Heart right ventricle (tissue), 16 donors: ENCODE results near the gene TMEM92. TPM values are rescaled to one million over a fixed set of nuclear protein-coding genes. Genes with fewer than 3 reads are reported as not detected.
"Not testable (repeated sequence)": the region's sequence is repeated elsewhere in the genome, so short reads cannot be mapped to it uniquely, and the experiment has no call there.

Experiments used
- ATAC-seq, 8 donors: fragments of 200-7000 bp; cut with Tn5 transposase; one replicate each; pipeline ENCODE4 v1.9.1; 2020; ENCODE audit warnings: mild to moderate bottlenecking in 8 of 8, moderate library complexity in 8 of 8, moderate number of reproducible peaks in 1 of 8
- DNase-seq, 2 donors: peaks; one replicate each; pipeline ENCODE4 v3.0.0-alpha.2; 2020
- H3K27ac ChIP-seq, 10 donors: fragments of 200-600 bp; sonication (generic) in 2 of 10; one replicate each; pipeline versions ENCODE4 v1.5.0 to v1.8.0; 2020 to 2022; ENCODE audit warnings: mild to moderate bottlenecking in 3 of 10
- H3K27me3 ChIP-seq, 7 donors: fragments of 200-600 bp; one replicate each; pipeline ENCODE4 v1.8.0; 2021 to 2022; ENCODE audit warnings: mild to moderate bottlenecking in 2 of 7
- H3K36me3 ChIP-seq, 9 donors: fragments of 200-600 bp; sonication (generic) in 1 of 9; one replicate each; pipeline versions ENCODE4 v1.5.0 to v1.8.0; 2020 to 2022; ENCODE audit warnings: mild to moderate bottlenecking in 2 of 9
- H3K4me1 ChIP-seq, 9 donors: fragments of 200-600 bp; sonication (generic) in 1 of 9; one replicate each; pipeline versions ENCODE4 v1.5.0 to v1.8.0; 2020 to 2022; ENCODE audit warnings: mild to moderate bottlenecking in 4 of 9
- H3K4me3 ChIP-seq, 10 donors: fragments of 200-600 bp; sonication (generic) in 2 of 10; one replicate each; pipeline versions ENCODE4 v1.5.0 to v1.8.0; 2020 to 2022; ENCODE audit warnings: mild to moderate bottlenecking in 7 of 10, moderate library complexity in 2 of 10
- H3K9me3 ChIP-seq, 11 donors: fragments of 200-600 bp in 10 of 11; sonication (generic) in 2 of 11; one replicate each; pipeline versions ENCODE4 v1.5.0 to v1.8.0; 2013 to 2022; ENCODE audit warnings: mild to moderate bottlenecking in 2 of 11, control low read depth in 1 of 11, moderate library complexity in 1 of 11
- WGBS, 2 donors: extraction: QIAGEN DNeasy Blood & Tissue Kit; methylation state at CpG; one replicate each; pipeline ENCODE4 v1.1.7; 2013; ENCODE audit warnings: inconsistent platforms in 1 of 2; 5-methylcytosine and 5-hydroxymethylcytosine counted together
- intact Hi-C, 10 donors: fragments of 100-400 bp; cut with DNase I; formaldehyde crosslinking; loops; one replicate each; pipeline versions ENCODE4 v1.11.1 to v1.14.2; 2022
- polyA plus RNA-seq, 2 donors: library from polyadenylated mRNA; stranded (reverse); fragments of 200-250 nt; gene quantifications; one replicate each; pipeline ENCODE4 v1.2.3, GENCODE V29; 2013
- total RNA-seq, 10 donors: library from RNA; stranded (reverse); fragmentation: NEBNext Ultra II Directional in 3 of 10; extraction: Animal tissue kit (Norgen Biotek cat#: 25700) in 3 of 10; gene quantifications; one replicate each; pipeline versions ENCODE4 v1.2.1 to v1.2.4, GENCODE V29; 2021 to 2023
- TF ChIP-seq, protein P1 (sequence below), 9 donors: fragments of 200-600 bp; sonication (generic) in 2 of 9; IDR thresholded peaks; one replicate each; pipeline versions ENCODE4 v1.5.0 to v1.8.0; 2021 to 2022; ENCODE audit warnings: antibody characterized with exemption in 9 of 9, mild to moderate bottlenecking in 5 of 9, moderate library complexity in 1 of 9
- donor health status: Arrhythmogenic right ventricular cardiomyopathy.
- donor health status: ischemic (EF 13 %, LVEDD 7.1; RV severe dilation, severe dysfunction).
- donor health status: healthy with polysubstance abuse.
- donor health status: DM: no; HTN: yes; CAD: no.
- donor health status: DM: no; HTN: no; CAD: no.
- donor health status: ischemic (EF 25% LVEDD 6.9; RV normal size, moderate dysfunction).
- donor health status: ischemic (EF 25% LVEDD 5.7; RV mildly dilated, moderate dysfunction).
- donor health status: healthy.
- donor health status: DM: yes; HTN: yes; CAD: no.
- donor health status: Ischemic cardiomyopathy.
- donor health status: ischemic (EF 35%, LVEDD 5.7; RV mildly dilated, moderate dysfunction).
- donor health status: nonischemic (EF 11% LVEDD 7.7; RV severe dilation, severe dysfunction).
- donor health status: DM: yes; HTN: yes; CAD: no.
- donor health status: PGD.
- donor health status: ischemic (EF 29% LVEDD 5.4; RV normal size, mild dysfunction).
- donor health status: nonischemic (EF 23%, LVEDD 6.1; RV moderate dilation, normal function).

Gene TMEM92
- total and polyA plus RNA-seq, 12 donors: 0.04 TPM; not detected in 11

DNA sequence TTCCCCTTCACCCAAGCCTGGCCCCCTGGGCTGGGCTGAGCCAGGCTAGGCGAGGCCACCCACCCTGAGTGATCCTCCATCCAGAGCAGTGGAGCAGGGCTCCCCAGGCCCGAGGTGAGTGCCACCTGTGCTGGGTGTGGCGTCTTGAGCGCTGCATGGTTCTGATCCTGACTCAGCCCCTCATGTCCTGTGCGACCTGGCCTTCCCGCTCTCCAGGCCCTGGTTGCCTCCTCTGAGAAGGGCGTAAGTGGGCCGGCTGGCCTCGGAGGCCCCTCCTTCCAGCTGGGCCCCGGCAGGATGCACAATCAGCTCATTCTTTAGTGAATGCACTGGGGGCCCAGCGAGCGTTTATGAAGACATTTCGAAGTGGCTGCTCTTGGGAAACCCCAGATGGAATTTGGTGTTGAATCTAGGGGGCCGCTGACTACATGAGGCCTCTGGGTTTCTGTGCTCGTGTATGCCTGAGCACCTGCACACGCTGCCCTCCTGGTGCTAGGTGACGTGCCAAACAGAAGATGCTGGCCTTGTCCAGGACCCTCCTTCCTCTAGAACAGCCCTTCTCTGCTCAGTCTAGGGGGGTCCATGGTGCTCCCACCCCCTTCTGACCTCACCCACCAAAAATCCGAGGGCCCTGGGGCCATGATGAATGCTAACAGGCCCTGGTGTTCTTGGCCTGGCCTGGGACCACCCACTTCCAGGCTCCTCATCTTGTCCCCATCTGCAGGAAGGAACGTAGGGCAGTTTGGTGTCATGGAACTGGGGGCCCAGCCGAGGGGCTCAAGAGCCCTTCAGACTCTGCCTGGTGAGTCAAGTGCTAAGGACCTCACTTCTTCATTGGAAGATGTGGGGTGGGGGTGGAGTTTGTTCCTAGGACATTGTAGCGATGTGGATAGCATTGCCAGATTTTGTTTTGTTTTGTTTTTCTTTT, 3.6 kb upstream of the TMEM92 start:
- H3K4me1 ChIP-seq: peaks cover 0 to 47% (median 14%) of the 10 kb centered on the region in 9 donors
- TF ChIP-seq, protein P1, sequence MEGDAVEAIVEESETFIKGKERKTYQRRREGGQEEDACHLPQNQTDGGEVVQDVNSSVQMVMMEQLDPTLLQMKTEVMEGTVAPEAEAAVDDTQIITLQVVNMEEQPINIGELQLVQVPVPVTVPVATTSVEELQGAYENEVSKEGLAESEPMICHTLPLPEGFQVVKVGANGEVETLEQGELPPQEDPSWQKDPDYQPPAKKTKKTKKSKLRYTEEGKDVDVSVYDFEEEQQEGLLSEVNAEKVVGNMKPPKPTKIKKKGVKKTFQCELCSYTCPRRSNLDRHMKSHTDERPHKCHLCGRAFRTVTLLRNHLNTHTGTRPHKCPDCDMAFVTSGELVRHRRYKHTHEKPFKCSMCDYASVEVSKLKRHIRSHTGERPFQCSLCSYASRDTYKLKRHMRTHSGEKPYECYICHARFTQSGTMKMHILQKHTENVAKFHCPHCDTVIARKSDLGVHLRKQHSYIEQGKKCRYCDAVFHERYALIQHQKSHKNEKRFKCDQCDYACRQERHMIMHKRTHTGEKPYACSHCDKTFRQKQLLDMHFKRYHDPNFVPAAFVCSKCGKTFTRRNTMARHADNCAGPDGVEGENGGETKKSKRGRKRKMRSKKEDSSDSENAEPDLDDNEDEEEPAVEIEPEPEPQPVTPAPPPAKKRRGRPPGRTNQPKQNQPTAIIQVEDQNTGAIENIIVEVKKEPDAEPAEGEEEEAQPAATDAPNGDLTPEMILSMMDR (IDR thresholded peaks at IDR 0.05): peak in 1 of 9 donors; percentile 10
- peak in 1 of 2 donors; percentile 37 for DNase-seq

DNA sequence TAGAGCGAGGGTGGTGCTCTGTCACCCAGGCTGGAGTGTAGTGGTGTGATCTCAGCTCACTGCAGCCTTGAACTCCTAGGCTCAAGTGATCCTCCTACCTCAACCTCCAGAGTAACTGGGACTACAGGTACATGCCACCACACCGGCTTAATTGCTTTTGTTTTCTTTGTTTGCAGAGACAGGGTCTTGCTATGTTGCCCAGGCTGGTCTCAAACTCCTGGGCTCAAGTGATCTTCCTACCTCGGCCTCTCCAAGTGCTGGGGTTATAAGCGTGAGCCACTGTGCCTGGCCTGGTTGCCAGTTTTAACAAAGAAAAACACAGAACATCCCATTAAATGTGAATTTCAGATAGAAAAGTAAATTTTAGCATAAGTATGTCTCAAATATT, 2.9 kb upstream of the TMEM92 start:
- H3K36me3 ChIP-seq, ATAC-seq, DNase-seq, H3K4me3 ChIP-seq, H3K9me3 ChIP-seq: not testable (repeated sequence)
- Histone ChIP-seq H3K27ac (peak overlapping the region in 1 of 10 donors; percentile 36), H3K27me3 (peaks cover 0 to 34% (median 24%) of the 10 kb centered on the region in 7 donors), H3K4me1 (peaks cover 0 to 44% (median 14%) of the 10 kb centered on the region in 9 donors)
- WGBS, 2 donors: 90 to 93% methylated on average over 4 of the region's 4 CpGs
- intact Hi-C loops: loop anchor here in 3 of 10 donors (2.0 to 5.0 kb wide), 2 partner anchors 69 to 71 kb away; partner anchors contain the start of gene COL1A1 (in 3 of the 3)

More for the DNA sequence above, 3.6 kb upstream of the TMEM92 start:
- WGBS, 2 donors: 69 to 71% methylated on average over 21 of the region's 21 CpGs
- H3K9me3 ChIP-seq: no peaks in the 10 kb centered on the region
- peaks cover 0 to 27% (median 19%) of the 10 kb centered on the region in 7 donors for H3K27me3 ChIP-seq
- peak overlapping the region in 6 of 10 donors; percentile 36 to 63 (median 52) for H3K27ac ChIP-seq
- H3K4me3 ChIP-seq: no peak overlapping the region
- H3K36me3 ChIP-seq: no peaks in the 10 kb centered on the region
- ATAC-seq: peak in 7 of 8 donors; percentile 16 to 55 (median 45)
- intact Hi-C loops: loop anchor here in 3 of 10 donors (2.0 to 5.0 kb wide), 2 partner anchors 68 to 70 kb away; partner anchors contain the start of gene COL1A1 (in 3 of the 3)

DNA sequence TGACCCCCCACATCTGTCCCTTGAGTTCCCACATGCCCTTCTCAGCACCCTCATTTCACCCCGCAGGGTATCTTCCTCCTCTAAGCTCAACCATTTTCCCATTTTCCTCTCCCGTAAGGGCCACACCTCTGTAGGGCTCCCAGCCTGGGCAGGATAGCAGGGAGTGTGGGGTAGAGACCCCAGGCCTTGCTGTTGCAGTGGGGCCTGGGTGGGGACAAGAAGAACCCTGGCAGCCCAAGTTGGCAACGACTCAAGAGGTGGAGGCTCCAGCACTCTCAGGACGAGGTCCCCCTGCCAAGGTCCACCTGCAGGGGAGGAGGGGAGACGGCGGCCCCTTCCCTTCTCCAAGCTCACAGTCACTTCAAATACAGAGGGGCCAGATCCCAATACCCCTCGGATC, 2.0 kb upstream of the TMEM92 start:
- no peaks in the 10 kb centered on the region for H3K36me3 ChIP-seq
- TF ChIP-seq, protein P1 (IDR thresholded peaks at IDR 0.05): no peak
- peak overlapping the region in 6 of 10 donors; percentile 27 to 82 (median 44) for H3K27ac ChIP-seq
- intact Hi-C loops: loop anchor here in 3 of 10 donors (2.0 to 5.0 kb wide), 2 partner anchors 70 to 71 kb away; partner anchors contain the start of gene COL1A1 (in 3 of the 3)
- peak overlapping the region in 4 of 10 donors; percentile 48 to 62 (median 60) for H3K4me3 ChIP-seq
- WGBS, 2 donors: 56 to 58% methylated on average over 7 of the region's 7 CpGs
- peaks cover 0 to 41% (median 27%) of the 10 kb centered on the region in 7 donors for H3K27me3 ChIP-seq
- H3K9me3 ChIP-seq: no peaks in the 10 kb centered on the region
- ATAC-seq: no peak
- peaks cover 0 to 35% (median 5%) of the 10 kb centered on the region in 9 donors for H3K4me1 ChIP-seq
- no peak for DNase-seq

DNA sequence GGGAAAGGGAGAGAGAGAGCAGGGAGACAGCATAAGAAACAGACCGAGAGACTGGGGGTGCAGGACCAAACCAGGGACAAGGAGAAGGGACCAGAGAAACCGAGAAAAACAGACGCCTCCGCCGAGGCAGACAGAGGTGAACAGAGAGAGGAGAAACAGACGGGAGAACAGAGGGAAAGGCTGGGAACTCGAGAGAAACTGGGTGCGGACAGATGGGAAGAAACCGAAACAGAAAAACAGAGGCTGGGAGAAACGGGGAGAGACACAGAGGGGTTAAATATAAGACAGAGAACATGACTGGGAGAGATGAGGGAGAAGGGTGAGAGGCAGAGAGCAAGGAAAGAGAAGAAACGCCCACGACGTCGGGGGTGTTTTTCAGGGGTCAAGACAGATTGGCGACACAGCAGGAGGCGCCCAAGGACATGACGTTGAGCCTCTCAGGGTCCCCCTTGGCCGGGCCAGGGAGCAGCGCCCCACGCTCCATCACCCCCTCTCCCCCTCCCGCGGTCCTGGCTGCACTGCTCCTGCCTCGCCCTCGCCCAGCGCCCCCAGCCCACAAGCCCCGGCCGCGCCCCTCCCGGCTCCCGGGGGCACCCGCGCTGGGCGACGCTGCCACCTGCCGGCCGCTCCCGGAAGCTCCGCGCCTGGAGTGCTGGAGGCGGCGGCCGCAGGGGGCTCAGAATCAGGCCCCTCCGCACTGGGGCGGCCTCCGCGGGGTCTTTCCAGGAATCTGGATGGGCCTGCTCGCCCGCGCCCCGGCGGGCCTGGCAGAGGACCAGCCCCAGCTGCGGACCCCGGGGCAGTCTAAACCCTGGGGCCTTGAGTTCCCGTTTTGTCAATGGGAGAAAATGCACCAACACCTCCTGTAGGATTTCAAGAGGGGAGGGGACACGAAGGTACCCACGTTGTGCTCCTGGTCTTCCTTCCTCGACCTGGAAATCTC, 1.3 kb upstream of the TMEM92 start:
- DNase-seq: peak; percentile 38 to 66
- Histone ChIP-seq H3K27ac (peak overlapping the region in 7 of 10 donors; percentile 27 to 82 (median 44)), H3K27me3 (peaks cover 0 to 49% (median 28%) of the 10 kb centered on the region in 7 donors), H3K4me1 (peaks cover 0 to 33% (median 5%) of the 10 kb centered on the region in 9 donors), H3K36me3 (no peaks in the 10 kb centered on the region), H3K4me3 (peak overlapping the region; percentile 35 to 62 (median 54)), H3K9me3 (no peaks in the 10 kb centered on the region)
- intact Hi-C loops: loop anchor here in 8 of 10 donors (1.0 to 5.0 kb wide), 3 partner anchors 71 to 73 kb away; partner anchors contain the start of gene COL1A1 (in 3 of the 8)
- peak; percentile 36 to 68 (median 58) for ATAC-seq
- TF ChIP-seq, protein P1 (IDR thresholded peaks at IDR 0.05): peak; percentile 82 to 97 (median 92)
- 4 to 5% methylated on average over 49 to 57 of the region's 57 CpGs for WGBS, 2 donors
